GM12873 (cell line): ENCODE measurements around the gene PUM1.

Experiments used
- TF ChIP-seq, protein P1 (sequence below): IDR thresholded peaks from 2 replicates; pipeline ENCODE4 v1.5.1; 2012; ENCODE audit warnings: low read depth, mild to moderate bottlenecking, moderate library complexity, low read length, control low read depth; ENCODE audit not compliant: insufficient read depth; ENCODE audit errors: missing control alignments

PUM1 gene, protein sequence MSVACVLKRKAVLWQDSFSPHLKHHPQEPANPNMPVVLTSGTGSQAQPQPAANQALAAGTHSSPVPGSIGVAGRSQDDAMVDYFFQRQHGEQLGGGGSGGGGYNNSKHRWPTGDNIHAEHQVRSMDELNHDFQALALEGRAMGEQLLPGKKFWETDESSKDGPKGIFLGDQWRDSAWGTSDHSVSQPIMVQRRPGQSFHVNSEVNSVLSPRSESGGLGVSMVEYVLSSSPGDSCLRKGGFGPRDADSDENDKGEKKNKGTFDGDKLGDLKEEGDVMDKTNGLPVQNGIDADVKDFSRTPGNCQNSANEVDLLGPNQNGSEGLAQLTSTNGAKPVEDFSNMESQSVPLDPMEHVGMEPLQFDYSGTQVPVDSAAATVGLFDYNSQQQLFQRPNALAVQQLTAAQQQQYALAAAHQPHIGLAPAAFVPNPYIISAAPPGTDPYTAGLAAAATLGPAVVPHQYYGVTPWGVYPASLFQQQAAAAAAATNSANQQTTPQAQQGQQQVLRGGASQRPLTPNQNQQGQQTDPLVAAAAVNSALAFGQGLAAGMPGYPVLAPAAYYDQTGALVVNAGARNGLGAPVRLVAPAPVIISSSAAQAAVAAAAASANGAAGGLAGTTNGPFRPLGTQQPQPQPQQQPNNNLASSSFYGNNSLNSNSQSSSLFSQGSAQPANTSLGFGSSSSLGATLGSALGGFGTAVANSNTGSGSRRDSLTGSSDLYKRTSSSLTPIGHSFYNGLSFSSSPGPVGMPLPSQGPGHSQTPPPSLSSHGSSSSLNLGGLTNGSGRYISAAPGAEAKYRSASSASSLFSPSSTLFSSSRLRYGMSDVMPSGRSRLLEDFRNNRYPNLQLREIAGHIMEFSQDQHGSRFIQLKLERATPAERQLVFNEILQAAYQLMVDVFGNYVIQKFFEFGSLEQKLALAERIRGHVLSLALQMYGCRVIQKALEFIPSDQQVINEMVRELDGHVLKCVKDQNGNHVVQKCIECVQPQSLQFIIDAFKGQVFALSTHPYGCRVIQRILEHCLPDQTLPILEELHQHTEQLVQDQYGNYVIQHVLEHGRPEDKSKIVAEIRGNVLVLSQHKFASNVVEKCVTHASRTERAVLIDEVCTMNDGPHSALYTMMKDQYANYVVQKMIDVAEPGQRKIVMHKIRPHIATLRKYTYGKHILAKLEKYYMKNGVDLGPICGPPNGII

DNA sequence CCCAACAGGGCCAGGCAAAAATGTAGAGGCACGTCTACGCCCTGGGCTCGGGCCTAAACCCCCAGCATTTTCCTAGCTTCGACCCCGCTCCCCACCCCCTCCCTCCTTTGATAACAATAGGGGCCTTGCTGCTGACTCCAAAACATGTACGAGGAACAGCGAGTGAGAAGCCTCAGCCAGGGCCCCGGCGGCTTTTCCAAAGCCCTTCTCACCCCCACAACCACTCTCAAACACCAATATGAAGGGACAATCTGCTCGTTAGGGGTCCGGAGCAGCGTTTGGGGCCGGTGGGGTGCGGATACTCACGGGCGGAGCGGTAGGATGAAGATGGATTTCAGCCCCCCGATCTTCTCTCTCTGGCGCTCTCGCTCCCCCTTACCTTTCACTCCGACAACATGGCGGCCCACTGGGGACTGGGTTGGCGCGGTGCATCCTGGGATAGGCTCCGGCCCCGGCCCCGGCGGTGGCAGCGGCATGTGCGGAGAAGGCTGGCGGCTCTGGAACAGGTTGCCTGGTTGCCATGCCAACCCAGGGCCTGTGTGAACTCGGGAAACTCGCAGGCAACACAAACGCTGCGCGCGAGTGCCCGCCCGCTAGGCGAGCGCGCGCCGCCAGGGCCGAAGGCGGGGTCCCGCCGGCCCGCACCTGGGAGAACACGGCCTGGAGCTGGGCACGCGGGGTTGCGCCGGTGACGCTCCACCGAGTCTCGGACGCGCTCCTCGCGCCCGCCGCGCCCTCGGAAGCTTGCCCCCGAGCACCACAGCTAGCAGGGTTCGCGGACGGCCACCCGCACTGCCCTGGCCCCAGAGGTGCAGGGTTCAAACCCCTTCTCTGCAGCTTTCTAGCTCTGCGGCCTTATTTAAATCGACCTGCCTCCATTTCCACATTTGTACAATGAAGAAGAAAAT lies at the start of gene PUM1:
TSS of gene PUM1 (minus strand) at position 408 of the 908 bp plus-strand sequence. CDS start 6,151 bp downstream, outside the sequence.
- TF ChIP-seq, protein P1, sequence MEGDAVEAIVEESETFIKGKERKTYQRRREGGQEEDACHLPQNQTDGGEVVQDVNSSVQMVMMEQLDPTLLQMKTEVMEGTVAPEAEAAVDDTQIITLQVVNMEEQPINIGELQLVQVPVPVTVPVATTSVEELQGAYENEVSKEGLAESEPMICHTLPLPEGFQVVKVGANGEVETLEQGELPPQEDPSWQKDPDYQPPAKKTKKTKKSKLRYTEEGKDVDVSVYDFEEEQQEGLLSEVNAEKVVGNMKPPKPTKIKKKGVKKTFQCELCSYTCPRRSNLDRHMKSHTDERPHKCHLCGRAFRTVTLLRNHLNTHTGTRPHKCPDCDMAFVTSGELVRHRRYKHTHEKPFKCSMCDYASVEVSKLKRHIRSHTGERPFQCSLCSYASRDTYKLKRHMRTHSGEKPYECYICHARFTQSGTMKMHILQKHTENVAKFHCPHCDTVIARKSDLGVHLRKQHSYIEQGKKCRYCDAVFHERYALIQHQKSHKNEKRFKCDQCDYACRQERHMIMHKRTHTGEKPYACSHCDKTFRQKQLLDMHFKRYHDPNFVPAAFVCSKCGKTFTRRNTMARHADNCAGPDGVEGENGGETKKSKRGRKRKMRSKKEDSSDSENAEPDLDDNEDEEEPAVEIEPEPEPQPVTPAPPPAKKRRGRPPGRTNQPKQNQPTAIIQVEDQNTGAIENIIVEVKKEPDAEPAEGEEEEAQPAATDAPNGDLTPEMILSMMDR = no peak

DNA sequence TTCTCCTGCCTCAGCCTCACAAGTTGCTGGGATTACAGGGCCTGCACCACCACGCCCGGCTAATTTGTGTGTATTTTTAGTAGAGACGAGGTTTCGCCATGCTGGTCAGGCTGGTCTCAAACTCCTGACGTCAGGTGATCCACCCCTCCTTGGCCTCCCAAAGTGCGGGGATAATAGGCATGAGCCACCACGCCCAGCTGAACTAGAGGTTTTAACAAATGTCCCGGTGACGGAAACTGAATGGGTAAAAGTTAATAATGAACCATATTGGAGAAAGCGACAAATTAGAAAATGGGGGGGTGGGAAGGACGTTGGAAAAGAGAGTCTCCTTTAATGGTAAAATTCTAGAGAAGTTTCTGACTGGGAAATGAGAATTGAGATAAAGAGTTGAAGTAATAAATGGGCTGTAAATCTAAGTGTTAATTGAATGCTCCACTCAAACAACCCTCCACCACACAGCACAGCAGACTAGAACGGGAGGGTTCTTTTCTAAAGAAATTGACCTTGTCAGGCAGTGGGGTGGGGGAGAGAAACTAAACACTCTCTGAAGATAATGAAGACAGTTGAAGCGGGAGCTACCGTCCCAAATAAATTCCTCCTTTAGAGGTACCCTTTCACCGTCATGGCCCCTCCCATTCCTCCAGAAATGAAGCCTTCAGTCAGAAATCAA lies 46.9 kb upstream of the PUM1 start:
- TF ChIP-seq, protein P1 = no peak

DNA sequence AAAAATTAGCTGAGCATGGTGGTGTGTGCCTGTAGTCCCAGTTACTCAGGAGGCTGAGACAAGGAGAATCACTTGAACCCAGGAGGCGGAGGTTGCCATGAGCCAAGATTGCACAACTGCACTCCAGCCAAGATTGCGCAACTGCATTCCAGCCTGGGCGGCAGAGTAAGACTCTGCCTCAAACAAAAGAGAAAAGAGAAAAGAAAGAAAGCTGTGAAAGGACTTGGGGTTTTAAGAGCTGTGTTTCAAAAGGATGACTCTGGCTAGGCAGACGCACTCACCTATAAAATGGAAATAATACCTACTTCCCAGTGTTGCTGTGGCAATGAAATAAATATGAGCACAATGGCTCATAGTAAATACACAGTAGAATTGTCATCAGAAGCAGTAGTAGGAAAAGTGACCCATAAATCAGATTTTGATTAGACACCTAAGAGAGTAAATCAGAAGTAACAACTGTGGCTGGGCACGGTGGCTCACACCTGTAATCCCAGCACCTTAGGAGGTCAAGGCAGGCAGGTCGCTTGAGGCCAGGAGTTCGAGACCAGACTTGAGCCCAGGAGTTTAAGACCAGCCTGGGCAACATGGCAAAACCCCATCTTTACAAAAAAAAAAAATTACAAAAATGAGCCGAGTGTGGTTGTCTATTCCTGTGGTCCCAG lies 45.9 kb upstream of the PUM1 start:
- TF ChIP-seq, protein P1 = no peak

DNA sequence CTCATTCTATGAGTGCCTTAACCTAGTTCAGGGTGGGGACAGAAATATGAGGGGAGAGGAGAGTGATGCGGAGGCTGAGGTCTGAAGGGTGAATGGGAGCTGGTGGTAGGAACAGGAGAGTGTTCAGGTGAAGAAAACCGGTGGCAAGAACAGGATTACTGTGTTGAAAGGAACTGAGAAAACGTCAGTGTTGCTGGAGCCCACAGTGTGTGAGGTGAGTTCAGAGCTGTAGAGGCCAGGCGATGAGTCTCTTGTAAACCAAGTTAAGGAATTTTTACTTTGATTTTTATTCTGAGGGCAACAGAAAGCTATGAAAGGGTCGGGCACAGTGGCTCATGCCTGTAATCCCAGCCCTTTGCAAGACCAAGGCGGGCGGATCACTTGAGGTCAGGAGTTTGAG lies 45.3 kb upstream of the PUM1 start:
- TF ChIP-seq, protein P1 = no peak

DNA sequence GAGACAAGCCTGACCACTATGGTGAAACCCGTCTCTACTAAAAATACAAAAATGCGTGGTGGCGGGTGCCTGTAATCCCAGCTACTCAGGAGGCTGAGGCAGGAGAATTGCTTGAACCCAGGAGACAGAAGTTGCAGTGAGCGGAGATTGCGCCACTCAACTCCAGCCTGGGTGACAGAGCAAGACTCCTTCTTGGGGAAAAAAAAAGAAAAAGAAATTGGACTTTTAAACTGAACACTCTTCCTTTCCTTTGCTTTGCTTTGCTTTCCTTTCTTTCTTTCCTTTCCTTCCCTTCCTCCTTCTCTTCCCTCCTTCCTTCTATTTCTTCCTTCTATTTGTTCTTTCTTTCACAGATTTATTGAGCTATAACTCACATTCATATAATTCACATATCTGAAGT lies 43.3 kb upstream of the PUM1 start:
- TF ChIP-seq, protein P1 = no peak

DNA sequence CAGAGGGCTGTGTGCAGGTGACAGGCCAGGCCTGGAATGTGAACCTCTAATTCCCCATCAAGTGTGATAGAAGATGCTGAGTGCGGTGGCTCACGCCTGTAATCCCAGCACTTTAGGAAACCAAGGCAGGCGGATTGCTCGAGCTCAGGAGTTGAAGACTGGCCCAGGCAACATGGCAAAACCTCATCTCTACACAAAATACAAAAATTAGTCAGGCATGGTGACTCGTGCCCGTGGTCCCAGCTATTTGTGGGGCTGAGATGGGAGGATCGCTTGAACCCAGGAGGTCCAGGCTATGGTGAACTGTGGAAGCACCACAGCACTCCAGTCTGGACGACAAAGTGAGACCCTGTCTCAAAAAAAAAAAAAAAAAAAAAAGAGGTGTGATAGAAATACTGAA lies 40.1 kb upstream of the PUM1 start:
- TF ChIP-seq, protein P1 = no peak
